HFF-Myc (cell line): ENCODE data around the gene CLRN2.
A peak's percentile ranks its signal among the peaks of the same experiment; 100 is the strongest.

Source experiments
- DNase-seq: peaks from one replicate; pipeline ENCODE4 v3.0.0-alpha.2; 2011; ENCODE audit warnings: low read depth; ENCODE audit errors: extremely low read depth
- H3K4me3 ChIP-seq: replicated peaks from 2 replicates; pipeline ENCODE4 v1.5.1; 2011; ENCODE audit warnings: low read depth, mild to moderate bottlenecking, control low read depth, low read length
- CTCF ChIP-seq: IDR thresholded peaks from 2 replicates; pipeline ENCODE4 v1.5.1; 2012; ENCODE audit warnings: mild to moderate bottlenecking, low read depth, low read length, control low read depth; ENCODE audit errors: missing control alignments

The CLRN2 gene

GRCh38 chr4:17492058-17492741, 22.8 kb upstream of the CLRN2 start:
- no peak for DNase-seq
- no peak for TF ChIP-seq CTCF
- H3K4me3 ChIP-seq, result no peak overlapping the region

- no peak overlapping the region for H3K4me3 ChIP-seq
- no peak for DNase-seq
- TF ChIP-seq CTCF, result no peak
Measured at GRCh38 chr4:17492876-17493275, 22.1 kb upstream of the CLRN2 start.

- no peak overlapping the region for H3K4me3 ChIP-seq
- no peak for DNase-seq
Measured at GRCh38 chr4:17493619-17494018, 21.3 kb upstream of the CLRN2 start.

GRCh38 chr4:17494258-17495190, 20.4 kb upstream of the CLRN2 start:
- peak; percentile 72 for DNase-seq
- TF ChIP-seq CTCF, result no peak
- H3K4me3 ChIP-seq, result no peak overlapping the region

More at GRCh38 chr4:17493619-17494018, 21.3 kb upstream of the CLRN2 start:
- TF ChIP-seq CTCF, result no peak

DNA sequence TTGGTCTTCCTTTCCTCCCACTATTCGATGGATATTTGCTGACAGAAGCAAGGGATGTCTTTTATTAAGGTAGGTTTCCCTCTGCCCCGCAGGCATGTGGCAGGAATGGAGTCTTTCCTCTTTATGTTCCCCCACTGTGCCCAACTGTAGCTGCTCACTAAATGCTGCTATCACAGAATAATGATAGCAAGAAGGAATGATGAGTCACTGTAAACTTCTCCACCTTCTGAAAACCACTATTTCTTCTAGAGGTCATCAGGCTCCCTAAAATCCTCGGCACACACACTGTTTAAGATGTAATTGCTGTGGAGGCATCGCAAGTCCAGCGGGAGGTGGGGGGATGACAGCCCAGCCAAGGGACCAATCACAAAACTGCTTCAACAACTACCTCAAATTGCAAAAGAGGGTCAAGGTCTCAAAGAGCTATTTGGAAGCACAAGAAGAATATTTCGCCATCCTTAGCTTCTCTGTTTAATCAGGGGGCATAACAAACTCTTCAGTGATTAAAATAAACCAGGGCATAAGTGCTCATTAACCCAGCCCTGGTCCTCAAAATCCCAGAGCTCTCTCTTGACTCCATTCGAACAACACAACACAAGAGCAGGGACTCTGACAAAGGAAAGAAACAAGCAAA, 17.0 kb upstream of the CLRN2 start:
- H3K4me3 ChIP-seq, result no peak overlapping the region
- no peak for TF ChIP-seq CTCF
- no peak for DNase-seq

GRCh38 chr4:17500574-17500973, 14.4 kb upstream of the CLRN2 start:
- no peak for TF ChIP-seq CTCF
- no peak overlapping the region for H3K4me3 ChIP-seq
- DNase-seq, result no peak
